ENCODE data around the gene KCND2.

- TF ChIP-seq CTCF (IDR thresholded peaks at IDR 0.05 in 4 of 5, conservative IDR thresholded peaks at IDR 0.05 in 1 of 5) (no peak), POLR2A (IDR thresholded peaks at IDR 0.05) (no peak)
Observed at GRCh38 chr7:120740348-120740747, 467.4 kb downstream of the KCND2 start.

Measured in gastrocnemius medialis (tissue), 4 donors.